Mesenchymal stem cell (in vitro differentiated cells and primary cell): ENCODE data around the gene PKP3.
"Not testable (repeated sequence)": the region's sequence is repeated elsewhere in the genome, so short reads cannot be mapped to it uniquely, and the experiment has no call there.

Experiments used
- DNase-seq: peaks from one replicate; pipeline ENCODE4 v3.0.0-alpha.2; 2013
- H2AFZ ChIP-seq: one replicate; pipeline ENCODE4 v1.6.1; 2013; ENCODE audit warnings: low read depth, mild to moderate bottlenecking, control low read depth, inconsistent platforms, low read length, moderate library complexity
- H2AK5ac ChIP-seq: 2 replicates; pipeline ENCODE4 v1.6.1; 2013; ENCODE audit warnings: low read length, moderate library complexity, mild to moderate bottlenecking, inconsistent platforms; ENCODE audit not compliant: severe bottlenecking
- H2BK120ac ChIP-seq: one replicate; pipeline ENCODE4 v1.6.1; 2013; ENCODE audit warnings: low read depth, mild to moderate bottlenecking, inconsistent platforms, low read length, moderate library complexity
- H2BK12ac ChIP-seq, 2 experiments: one replicate each; pipeline ENCODE4 v1.6.1; 2013; ENCODE audit warnings: inconsistent platforms in 2 of 2, low read length in 2 of 2, mild to moderate bottlenecking in 2 of 2, moderate library complexity in 2 of 2, control low read depth in 1 of 2
- H2BK15ac ChIP-seq: one replicate; pipeline ENCODE4 v1.6.1; 2013; ENCODE audit warnings: mild to moderate bottlenecking, low read depth, inconsistent platforms; ENCODE audit not compliant: poor library complexity, severe bottlenecking
- H2BK5ac ChIP-seq: 2 replicates; pipeline ENCODE4 v1.6.1; 2013; ENCODE audit warnings: low read depth, mild to moderate bottlenecking, low read length, control low read depth, inconsistent platforms; ENCODE audit not compliant: poor library complexity, severe bottlenecking
- H3K14ac ChIP-seq, 2 experiments: one replicate each; pipeline ENCODE4 v1.6.1; 2013; ENCODE audit warnings: inconsistent platforms in 2 of 2, low read length in 2 of 2, control low read depth in 1 of 2, mild to moderate bottlenecking in 1 of 2, moderate library complexity in 1 of 2
- H3K18ac ChIP-seq, 2 experiments: one replicate each; pipeline ENCODE4 v1.6.1; 2013; ENCODE audit warnings: inconsistent platforms in 2 of 2, low read length in 2 of 2, control low read depth in 1 of 2, low read depth in 1 of 2, mild to moderate bottlenecking in 1 of 2
- H3K23ac ChIP-seq, 2 experiments: one replicate each; pipeline ENCODE4 v1.6.1; 2013; ENCODE audit warnings: inconsistent platforms in 2 of 2, low read length in 2 of 2, mild to moderate bottlenecking in 2 of 2, moderate library complexity in 2 of 2, control low read depth in 1 of 2
- H3K27ac ChIP-seq: 2 replicates; pipeline ENCODE4 v1.5.1; 2013; ENCODE audit warnings: mild to moderate bottlenecking, moderate library complexity, low read length, control low read depth, inconsistent platforms; ENCODE audit not compliant: poor library complexity, severe bottlenecking
- H3K27me3 ChIP-seq, 2 experiments: 2 replicates each; pipeline versions ENCODE4 v1.6.1 to v1.7.0; 2013; ENCODE audit warnings: low read length in 2 of 2, mild to moderate bottlenecking in 2 of 2, moderate library complexity in 2 of 2, control low read depth in 1 of 2, inconsistent platforms in 1 of 2; ENCODE audit not compliant: control insufficient read depth in 1 of 2, insufficient read depth in 1 of 2
- H3K36me3 ChIP-seq, 2 experiments: 2 replicates each; pipeline versions ENCODE4 v1.6.1 to v1.7.0; 2013; ENCODE audit warnings: low read length in 2 of 2, control low read depth in 1 of 2, inconsistent platforms in 1 of 2, low read depth in 1 of 2, mild to moderate bottlenecking in 1 of 2; ENCODE audit not compliant: insufficient read depth in 2 of 2, control insufficient read depth in 1 of 2
- H3K4ac ChIP-seq, 2 experiments: one replicate each; pipeline ENCODE4 v1.6.1; 2013; ENCODE audit warnings: inconsistent platforms in 2 of 2, low read length in 2 of 2, mild to moderate bottlenecking in 2 of 2, moderate library complexity in 2 of 2, control low read depth in 1 of 2, low read depth in 1 of 2
- H3K4me1 ChIP-seq: 2 replicates; pipeline ENCODE4 v1.6.1; 2013; ENCODE audit warnings: low read depth, low read length, control low read depth; ENCODE audit not compliant: control insufficient read depth, insufficient read depth
- H3K4me2 ChIP-seq: 2 replicates; pipeline ENCODE4 v1.6.1; 2013; ENCODE audit warnings: low read length, mild to moderate bottlenecking, inconsistent platforms; ENCODE audit not compliant: poor library complexity, severe bottlenecking
- H3K4me3 ChIP-seq, 2 experiments: 2 replicates each; pipeline versions ENCODE4 v1.5.1 to v1.7.0; 2013; ENCODE audit warnings: low read length in 2 of 2, mild to moderate bottlenecking in 2 of 2, control low read depth in 1 of 2, low read depth in 1 of 2; ENCODE audit not compliant: insufficient read depth in 1 of 2
- H3K79me1 ChIP-seq: replicated peaks from 2 replicates; pipeline ENCODE4 v1.6.1; 2013; ENCODE audit warnings: mild to moderate bottlenecking, control low read depth, low read length, inconsistent platforms; ENCODE audit not compliant: poor library complexity, severe bottlenecking
- H3K9ac ChIP-seq: 2 replicates; pipeline ENCODE4 v1.7.0; 2013; ENCODE audit warnings: mild to moderate bottlenecking, low read length, moderate library complexity
- H3K9me3 ChIP-seq: 2 replicates; pipeline ENCODE4 v1.7.0; 2013; ENCODE audit warnings: mild to moderate bottlenecking, low read length; ENCODE audit not compliant: control insufficient read depth
- H4K8ac ChIP-seq: one replicate; pipeline ENCODE4 v1.6.1; 2013; ENCODE audit warnings: inconsistent platforms, mild to moderate bottlenecking, low read length, moderate library complexity
- H4K91ac ChIP-seq: one replicate; pipeline ENCODE4 v1.6.1; 2013; ENCODE audit warnings: mild to moderate bottlenecking, low read length, inconsistent platforms
- WGBS: methylation state at CpG from one replicate; pipeline ENCODE4 v1.1.7; 2013; ENCODE audit warnings: mixed read lengths; 5-methylcytosine and 5-hydroxymethylcytosine counted together

The PKP3 gene

GRCh38 chr11:424232-424631 is 30.2 kb downstream of the PKP3 start:
- Histone ChIP-seq H3K14ac (no peak overlapping the region), H3K36me3 (peaks cover 0 to 2% of the 10 kb centered on the region in 2 experiments), H3K79me1 (no peaks in the 10 kb centered on the region), H3K4me2 (no peak overlapping the region), H2BK5ac (no peak overlapping the region), H3K9me3 (no peaks in the 10 kb centered on the region), H2BK12ac (no peak overlapping the region), H4K8ac (no peak overlapping the region), H3K4ac (no peak overlapping the region), H3K9ac (no peak overlapping the region), H4K91ac (no peak overlapping the region), H2BK15ac (no peak overlapping the region), H3K4me1 (no peaks in the 10 kb centered on the region), H3K23ac (no peak overlapping the region), H3K27me3 (peaks cover 0 to 46% of the 10 kb centered on the region in 2 experiments), H3K18ac (no peak overlapping the region), H2AFZ (no peak overlapping the region), H3K4me3 (no peak overlapping the region), H2AK5ac (no peak overlapping the region), H2BK120ac (no peak overlapping the region), H3K27ac (no peak overlapping the region)
- no peak for DNase-seq
- WGBS: 100% methylated on average over 3 of the region's 4 CpGs

GRCh38 chr11:424766-425165 is 30.8 kb downstream of the PKP3 start:
- not testable (repeated sequence) for H3K79me1 ChIP-seq, H3K18ac ChIP-seq, H2AK5ac ChIP-seq, H2BK12ac ChIP-seq, H3K4me1 ChIP-seq, H4K91ac ChIP-seq, H3K4me2 ChIP-seq, H2AFZ ChIP-seq, H3K9me3 ChIP-seq, H4K8ac ChIP-seq, H3K36me3 ChIP-seq, H3K27ac ChIP-seq, H3K4ac ChIP-seq, H2BK5ac ChIP-seq, H3K4me3 ChIP-seq, H3K23ac ChIP-seq, DNase-seq, H2BK15ac ChIP-seq, H3K14ac ChIP-seq, H2BK120ac ChIP-seq, H3K9ac ChIP-seq
- H3K27me3 ChIP-seq: peaks cover 0 to 40% of the 10 kb centered on the region in 2 experiments
- WGBS: 83% methylated on average over 26 of the region's 45 CpGs

GRCh38 chr11:425301-425700 is 31.3 kb downstream of the PKP3 start:
- H2BK5ac ChIP-seq: no peak overlapping the region
- H3K27ac ChIP-seq: no peak overlapping the region
- H3K23ac ChIP-seq: no peak overlapping the region
- H2BK15ac ChIP-seq: no peak overlapping the region
- H3K18ac ChIP-seq: no peak overlapping the region
- no peaks in the 10 kb centered on the region for H3K79me1 ChIP-seq
- no peak for DNase-seq
- no peak overlapping the region for H3K14ac ChIP-seq
- no peak overlapping the region for H4K91ac ChIP-seq
- H3K27me3 ChIP-seq: peaks cover 0 to 35% of the 10 kb centered on the region in 2 experiments
- no peak overlapping the region for H3K4me2 ChIP-seq
- H3K4ac ChIP-seq: no peak overlapping the region
- no peak overlapping the region for H2AFZ ChIP-seq
- no peaks in the 10 kb centered on the region for H3K9me3 ChIP-seq
- peaks cover 1% of the 10 kb centered on the region for H3K4me1 ChIP-seq
- H3K36me3 ChIP-seq: peaks cover 0 to 2% of the 10 kb centered on the region in 2 experiments
- no peak overlapping the region for H3K4me3 ChIP-seq
- WGBS: no CpG with 5 or more reads among the region's 4 CpGs
- no peak overlapping the region for H2BK120ac ChIP-seq
- H4K8ac ChIP-seq: no peak overlapping the region
- no peak overlapping the region for H2AK5ac ChIP-seq
- no peak overlapping the region for H3K9ac ChIP-seq
- no peak overlapping the region for H2BK12ac ChIP-seq

GRCh38 chr11:426851-427250 is 32.8 kb downstream of the PKP3 start:
- no peak for DNase-seq
- Histone ChIP-seq H2AK5ac (no peak overlapping the region), H3K9me3 (no peaks in the 10 kb centered on the region), H3K4me3 (no peak overlapping the region), H2BK5ac (no peak overlapping the region), H4K91ac (no peak overlapping the region), H2BK15ac (no peak overlapping the region), H3K4me2 (no peak overlapping the region), H2BK120ac (no peak overlapping the region), H3K9ac (no peak overlapping the region), H2AFZ (no peak overlapping the region), H3K27ac (no peak overlapping the region), H3K14ac (no peak overlapping the region), H3K18ac (no peak overlapping the region), H3K4me1 (peaks cover 1% of the 10 kb centered on the region), H3K36me3 (no peaks in the 10 kb centered on the region), H3K27me3 (peaks cover 0 to 35% of the 10 kb centered on the region in 2 experiments), H3K79me1 (no peaks in the 10 kb centered on the region), H3K4ac (no peak overlapping the region), H2BK12ac (no peak overlapping the region), H4K8ac (no peak overlapping the region), H3K23ac (no peak overlapping the region)
- WGBS: 91% methylated on average over 8 of the region's 8 CpGs
